ENCODE results near the gene SYT13.

SYT13 gene

DNA sequence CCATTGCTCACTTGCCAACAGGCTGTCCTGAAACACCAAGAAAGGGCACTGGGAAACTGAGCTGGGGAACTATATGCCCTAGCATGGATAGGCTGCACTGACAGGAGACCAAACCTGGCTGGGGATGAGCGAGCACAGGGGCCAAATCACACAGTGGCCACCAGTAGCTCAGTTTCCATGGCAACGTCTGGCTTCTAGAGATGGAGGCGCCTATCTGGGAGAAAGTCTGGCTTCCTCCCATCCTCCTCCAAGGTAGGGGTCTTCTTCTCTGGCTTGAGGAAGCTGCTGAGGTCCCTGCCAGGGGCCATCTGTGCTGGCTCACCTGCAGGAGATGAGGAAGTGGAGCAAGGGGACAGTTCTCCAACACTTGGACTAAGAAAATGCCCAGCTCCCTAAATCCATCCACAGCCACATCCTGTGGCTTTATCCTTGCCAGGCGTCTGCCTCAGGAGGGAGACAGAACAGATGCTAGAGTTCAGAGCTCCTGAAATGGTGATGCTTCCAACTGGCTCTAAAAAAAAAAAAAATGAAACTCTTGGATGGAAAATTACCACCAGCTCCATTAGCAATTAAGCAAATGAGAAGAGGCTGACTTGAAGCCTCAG is 48.3 kb downstream of the SYT13 start:
- Histone ChIP-seq H3K4me1 (ENCODE audit: control insufficient read depth in 1 of 2, insufficient read depth in 1 of 2, low read depth in 1 of 2, low read length in 1 of 2) (no peaks in the 10 kb centered on the region), H3K27me3 (peaks cover 12% of the 10 kb centered on the region), H3K4me3 (ENCODE audit: low read depth in 1 of 2, low read length in 1 of 2) (no peak overlapping the region), H3K36me3 (no peaks in the 10 kb centered on the region), H3K9me3 (no peaks in the 10 kb centered on the region), H3K27ac (no peak overlapping the region)
- no peak for TF ChIP-seq CTCF (IDR thresholded peaks at IDR 0.05)

DNA sequence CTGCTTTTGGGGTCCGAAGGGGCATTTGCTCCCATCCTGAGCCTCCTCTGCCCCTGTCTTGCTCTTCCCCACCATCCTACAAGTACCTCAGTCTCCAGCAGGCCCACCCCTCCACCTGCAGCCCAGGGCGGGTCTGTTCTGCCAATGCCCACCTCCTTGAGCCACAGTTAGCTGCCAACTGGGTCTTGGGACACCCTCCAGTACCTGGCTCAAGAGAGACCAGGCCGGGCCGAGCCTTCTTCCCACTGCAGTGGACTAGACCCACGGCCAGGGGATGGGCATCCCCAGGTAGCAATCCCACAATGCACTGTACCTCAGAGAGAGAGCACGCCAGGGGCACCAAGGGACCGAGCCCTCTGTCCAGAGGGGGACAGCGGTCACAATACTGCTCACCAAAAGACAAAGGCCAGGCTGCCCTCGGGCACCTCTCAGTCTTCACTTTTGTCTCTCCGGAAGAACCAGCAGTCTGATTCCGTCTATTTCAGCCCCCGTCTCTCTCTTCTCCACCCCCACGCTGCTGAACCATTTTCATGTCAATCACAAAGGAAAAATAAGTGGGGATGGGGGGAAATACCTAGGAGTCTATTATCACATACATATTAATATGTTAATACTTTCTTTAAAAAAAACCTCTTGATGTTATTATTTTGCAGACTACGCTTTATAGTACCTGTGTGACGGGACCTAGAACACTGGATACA is 51.7 kb downstream of the SYT13 start:
- TF ChIP-seq CTCF (IDR thresholded peaks at IDR 0.05), result no peak
- no peaks in the 10 kb centered on the region for H3K36me3 ChIP-seq
- no peak overlapping the region for H3K27ac ChIP-seq
- H3K27me3 ChIP-seq, result peaks cover 12% of the 10 kb centered on the region
- H3K9me3 ChIP-seq, result no peaks in the 10 kb centered on the region
- H3K4me1 ChIP-seq (ENCODE audit: control insufficient read depth in 1 of 2, insufficient read depth in 1 of 2, low read depth in 1 of 2, low read length in 1 of 2), result no peaks in the 10 kb centered on the region
- H3K4me3 ChIP-seq (ENCODE audit: low read depth in 1 of 2, low read length in 1 of 2), result no peak overlapping the region

DNA sequence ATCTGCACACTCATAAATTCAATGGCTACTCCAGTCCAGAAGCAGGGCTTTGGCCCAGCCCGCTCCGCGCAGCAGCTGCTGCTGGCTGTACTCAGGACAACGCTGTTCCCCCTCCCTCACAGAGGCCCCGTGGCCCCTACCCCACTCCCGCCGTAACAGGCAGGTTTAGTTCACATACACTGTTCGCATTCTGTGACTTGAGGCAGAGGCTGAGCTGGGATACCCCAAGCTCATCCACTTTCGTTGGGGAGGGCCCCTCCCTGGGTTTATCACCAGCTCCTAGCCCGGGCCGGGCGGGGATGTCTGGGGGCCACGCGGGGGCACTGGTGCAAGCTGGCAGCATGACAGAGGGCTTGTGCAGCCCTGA is 52.4 kb downstream of the SYT13 start:
- no peak overlapping the region for H3K27ac ChIP-seq
- H3K36me3 ChIP-seq, result no peaks in the 10 kb centered on the region
- no peaks in the 10 kb centered on the region for H3K4me1 ChIP-seq (ENCODE audit: control insufficient read depth in 1 of 2, insufficient read depth in 1 of 2, low read depth in 1 of 2, low read length in 1 of 2)
- no peaks in the 10 kb centered on the region for H3K9me3 ChIP-seq
- H3K4me3 ChIP-seq (ENCODE audit: low read depth in 1 of 2, low read length in 1 of 2), result no peak overlapping the region
- peaks cover 12% of the 10 kb centered on the region for H3K27me3 ChIP-seq
- no peak for TF ChIP-seq CTCF (IDR thresholded peaks at IDR 0.05)

DNA sequence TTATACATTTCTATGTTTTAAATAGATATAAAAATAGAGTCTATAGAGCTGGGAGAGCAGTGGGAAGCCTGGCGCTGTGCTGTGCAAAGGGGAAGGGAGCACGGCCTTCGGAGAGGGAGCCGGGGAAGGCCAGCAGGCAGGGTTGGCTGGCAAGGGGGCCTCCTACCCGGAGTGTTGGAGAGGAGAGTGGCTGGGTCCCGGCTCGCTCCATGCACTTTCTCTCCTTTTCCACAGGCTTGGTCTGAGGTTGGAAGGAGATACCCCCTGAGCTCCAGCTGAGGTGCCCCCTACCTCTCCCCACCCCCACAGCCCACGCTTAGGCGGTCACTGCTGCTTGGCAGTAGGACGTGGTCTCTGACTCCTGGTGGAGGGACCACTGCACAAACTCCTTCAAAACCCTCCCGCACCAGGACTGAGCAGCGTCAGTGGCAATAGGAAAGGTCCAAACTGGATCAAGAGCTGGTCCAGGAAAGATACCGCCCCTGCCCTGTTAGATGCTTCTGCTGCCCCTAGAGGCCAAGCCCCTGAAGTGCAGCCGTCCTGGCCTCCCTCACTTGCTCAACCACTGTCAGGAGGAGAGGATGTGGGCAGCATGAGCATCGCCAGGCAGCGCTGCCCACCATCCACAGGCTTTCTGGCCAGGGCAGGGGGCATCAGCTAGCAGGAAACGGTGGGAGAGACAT is 52.9 kb downstream of the SYT13 start:
- TF ChIP-seq CTCF (IDR thresholded peaks at IDR 0.05), result peak; percentile 62
- Histone ChIP-seq H3K4me1 (ENCODE audit: control insufficient read depth in 1 of 2, insufficient read depth in 1 of 2, low read depth in 1 of 2, low read length in 1 of 2) (no peaks in the 10 kb centered on the region), H3K9me3 (no peaks in the 10 kb centered on the region), H3K4me3 (ENCODE audit: low read depth in 1 of 2, low read length in 1 of 2) (no peak overlapping the region), H3K27ac (no peak overlapping the region), H3K27me3 (peaks cover 8% of the 10 kb centered on the region), H3K36me3 (no peaks in the 10 kb centered on the region)

GRCh38 chr11:45232341-45233080 is 53.6 kb downstream of the SYT13 start:
- Histone ChIP-seq H3K36me3 (no peaks in the 10 kb centered on the region), H3K4me1 (ENCODE audit: control insufficient read depth in 1 of 2, insufficient read depth in 1 of 2, low read depth in 1 of 2, low read length in 1 of 2) (no peaks in the 10 kb centered on the region), H3K27me3 (peaks cover 3% of the 10 kb centered on the region), H3K4me3 (ENCODE audit: low read depth in 1 of 2, low read length in 1 of 2) (no peak overlapping the region), H3K9me3 (no peaks in the 10 kb centered on the region), H3K27ac (no peak overlapping the region)
- no peak for TF ChIP-seq CTCF (IDR thresholded peaks at IDR 0.05)
